Right lobe of liver (tissue), 6 donors: Measurements from ENCODE around the gene HOTAIR. TPM values are rescaled to one million over a fixed set of nuclear protein-coding genes. Genes with fewer than 3 reads are reported as not detected.

ENCODE experiments used
- ATAC-seq, 4 donors: fragments of 200-7000 bp; cut with Tn5 transposase; one replicate each; pipeline ENCODE4 v1.9.1; 2020; ENCODE audit warnings: mild to moderate bottlenecking in 4 of 4, moderate library complexity in 4 of 4
- DNase-seq, 3 donors: peaks; one replicate each; pipeline ENCODE4 v3.0.0-alpha.2; 2020
- H3K27ac ChIP-seq, 3 donors: fragments of 200-600 bp; one replicate each; pipeline ENCODE4 v1.8.0; 2022
- H3K27me3 ChIP-seq, 2 donors: fragments of 200-600 bp; one replicate each; pipeline ENCODE4 v1.8.0; 2022
- H3K36me3 ChIP-seq, 4 donors: fragments of 200-600 bp; sonication (generic) in 1 of 4; one replicate each; pipeline versions ENCODE4 v1.5.1 to v1.8.0; 2017 to 2022; ENCODE audit warnings: control low read depth in 1 of 4
- H3K4me1 ChIP-seq, 4 donors: fragments of 200-600 bp; sonication (generic) in 1 of 4; one replicate each; pipeline versions ENCODE4 v1.5.1 to v1.8.0; 2017 to 2022; ENCODE audit warnings: control low read depth in 1 of 4
- H3K4me3 ChIP-seq, 3 donors: fragments of 200-600 bp; one replicate each; pipeline ENCODE4 v1.8.0; 2022
- H3K9me3 ChIP-seq, 4 donors: fragments of 200-600 bp; sonication (generic) in 1 of 4; one replicate each; pipeline versions ENCODE4 v1.5.1 to v1.8.0; 2017 to 2022; ENCODE audit warnings: control low read depth in 1 of 4
- CTCF ChIP-seq, 4 donors: fragments of 200-600 bp in 3 of 4; fragments of 450-650 bp in 1 of 4; IDR thresholded peaks; one replicate each; pipeline versions ENCODE4 v1.5.1 to v1.8.0; 2016 to 2022; ENCODE audit warnings: antibody characterized with exemption in 4 of 4, mild to moderate bottlenecking in 2 of 4
- POLR2A ChIP-seq: fragments of 450-650 bp; IDR thresholded peaks from one replicate; pipeline ENCODE4 v1.6.1; 2017; ENCODE audit warnings: antibody characterized with exemption, mild to moderate bottlenecking
- WGBS: methylation state at CpG from one replicate; pipeline ENCODE4 v1.1.6; 2018; ENCODE audit warnings: low coverage, low lambda C conversion rate; ENCODE audit not compliant: insufficient coverage; ENCODE audit errors: missing lambda C conversion rate; 5-methylcytosine and 5-hydroxymethylcytosine counted together
- intact Hi-C, 2 donors: fragments of 100-400 bp; cut with DNase I; formaldehyde crosslinking; loops; one replicate each; pipeline versions ENCODE4 v1.11.2 to v1.14.1; 2022
- long read RNA-seq: library from polyadenylated mRNA; unstranded; transcript quantifications from one replicate; pipeline ENCODE4 v2.0.0, GENCODE V29; 2019
- total RNA-seq, 6 experiments: library from RNA; depleted of rRNA in 2 of 6; stranded (reverse); fragments of >200 nt in 2 of 6; fragmentation: NEBNext Ultra II Directional in 3 of 6; extraction: Animal tissue kit (Norgen Biotek cat#: 25700) in 3 of 6; gene quantifications; one replicate each; pipeline versions ENCODE4 v1.1.0 to v1.2.4, GENCODE V29; 2016 to 2023
- donor health status: DM: no; HTN: yes; CAD: no.
- donor health status: DM: no; HTN: no; CAD: no.
- donor health status: DM: no; HTN: no; CAD: no.
- donor health status: DM: no; HTN: yes; CAD: no.
- donor health status: DM: no; HTN: yes; CAD: no.

The HOTAIR gene
- total RNA-seq: not detected
- long read RNA-seq: 0 reads

GRCh38 chr12:53974084-53975063, at the start of gene HOTAIR:
TSS of gene HOTAIR (minus strand) at chr12:53974954.
- Histone ChIP-seq H3K36me3 (no peaks in the 10 kb centered on the region), H3K4me3 (no peak within 1 kb of the TSS), H3K27me3 (peaks cover 4 to 38% of the 10 kb centered on the region in 2 donors), H3K4me1 (peaks cover 0 to 5% (median 0%) of the 10 kb centered on the region in 4 donors), H3K27ac (no peak within 1 kb of the TSS), H3K9me3 (no peaks in the 10 kb centered on the region)
- intact Hi-C loops: no loop called here
- 5% methylated on average over 26 of the region's 63 CpGs for WGBS
- TF ChIP-seq CTCF (IDR thresholded peaks at IDR 0.05) (no peak), POLR2A (no peak)
- peak in 2 of 4 donors; percentile 24 to 51 for ATAC-seq
- DNase-seq: peak in 1 of 3 donors; percentile 48

- WGBS: 8% methylated on average over 16 of the region's 17 CpGs
- no peaks in the 10 kb centered on the region for H3K4me1 ChIP-seq
- no peaks in the 10 kb centered on the region for H3K9me3 ChIP-seq
- intact Hi-C loops: no loop called here
- DNase-seq (peak in 1 of 3 donors; percentile 16), ATAC-seq (no peak)
- H3K27ac ChIP-seq: no peak overlapping the region
- no peak overlapping the region for H3K4me3 ChIP-seq
- TF ChIP-seq CTCF (IDR thresholded peaks at IDR 0.05): no peak
- no peak for TF ChIP-seq POLR2A
- peaks cover 9 to 62% of the 10 kb centered on the region in 2 donors for H3K27me3 ChIP-seq
- H3K36me3 ChIP-seq: no peaks in the 10 kb centered on the region
These were observed 49.4 kb upstream of the HOTAIR start for GRCh38 chr12:54024127-54024526.

GRCh38 chr12:54022960-54023884, 48.5 kb upstream of the HOTAIR start:
- no peak for ATAC-seq
- DNase-seq: no peak
- no peaks in the 10 kb centered on the region for H3K36me3 ChIP-seq
- H3K27me3 ChIP-seq: peaks cover 9 to 60% of the 10 kb centered on the region in 2 donors
- H3K4me3 ChIP-seq: no peak overlapping the region
- WGBS: 30% methylated on average over 6 of the region's 8 CpGs
- H3K4me1 ChIP-seq: peaks cover 0 to 4% (median 0%) of the 10 kb centered on the region in 4 donors
- H3K27ac ChIP-seq: no peak overlapping the region
- TF ChIP-seq POLR2A: no peak
- no peak for TF ChIP-seq CTCF (IDR thresholded peaks at IDR 0.05)
- H3K9me3 ChIP-seq: no peaks in the 10 kb centered on the region
- intact Hi-C loops: no loop called here

GRCh38 chr12:54021432-54022013, 46.8 kb upstream of the HOTAIR start:
- Histone ChIP-seq H3K27me3 (peaks cover 4 to 58% of the 10 kb centered on the region in 2 donors), H3K4me1 (peaks cover 0 to 4% (median 0%) of the 10 kb centered on the region in 4 donors), H3K36me3 (no peaks in the 10 kb centered on the region), H3K9me3 (no peaks in the 10 kb centered on the region), H3K4me3 (no peak overlapping the region), H3K27ac (no peak overlapping the region)
- intact Hi-C loops: no loop called here
- 10% methylated on average over 14 of the region's 16 CpGs for WGBS
- DNase-seq (no peak), ATAC-seq (no peak)
- TF ChIP-seq POLR2A: no peak
- TF ChIP-seq CTCF (IDR thresholded peaks at IDR 0.05): peak in 2 of 4 donors; percentile 14 to 16
